Panc1 (cell line): Measurements from ENCODE around the gene GARS1. TPM values are rescaled to one million over a fixed set of nuclear protein-coding genes. Genes with fewer than 3 reads are reported as not detected.

Experiments used
- ATAC-seq: fragments of 200-7000 bp; cut with Tn5 transposase; 2 replicates; pipeline ENCODE4 v1.9.1; 2020; ENCODE audit warnings: mild to moderate bottlenecking, moderate library complexity
- BruUV-seq: library from RNA; stranded (reverse); fragments of 400-500 nt; replicated peaks from 2 replicates; lab custom pipeline; 2021; lab: Mats Ljungman, UMichigan
- CTCF ChIA-PET: fragments of 300-600 bp; sonication (Branson Sonifier 250); formaldehyde crosslinking; loops from one replicate; lab custom pipeline; 2022; ENCODE audit warnings: antibody characterized with exemption; lab: Charles Lee
- POLR2A ChIA-PET: fragments of 300-600 bp; sonication (Branson Sonifier 250); formaldehyde crosslinking; loops from one replicate; lab custom pipeline; 2022; ENCODE audit warnings: antibody characterized with exemption; lab: Charles Lee
- DNase-seq: peaks from one replicate; pipeline ENCODE4 v3.0.0-alpha.2; 2010; ENCODE audit warnings: low read depth, low spot score
- H3K27ac ChIP-seq: 2 replicates; pipeline ENCODE4 v1.5.1; 2011; ENCODE audit warnings: mild to moderate bottlenecking, low read length, inconsistent platforms
- H3K27me3 ChIP-seq: fragments of 200-500 bp; sonication (Bioruptor generic); 2 replicates; pipeline ENCODE4 v1.6.0; 2014; ENCODE audit warnings: low read length, inconsistent platforms; ENCODE audit not compliant: control insufficient read depth, insufficient read depth
- H3K36me3 ChIP-seq: fragments of 200-500 bp; sonication (Bioruptor generic); 2 replicates; pipeline ENCODE4 v1.5.1; 2014; ENCODE audit warnings: inconsistent platforms, mild to moderate bottlenecking, low read length, moderate library complexity; ENCODE audit not compliant: control insufficient read depth, insufficient read depth
- H3K4me1 ChIP-seq: 2 replicates; pipeline ENCODE4 v1.5.1; 2011; ENCODE audit warnings: inconsistent platforms, mild to moderate bottlenecking, low read length, moderate library complexity; ENCODE audit not compliant: control insufficient read depth, insufficient read depth
- H3K4me3 ChIP-seq, 2 experiments: 2 replicates each; pipeline ENCODE4 v1.5.1; 2011 to 2012; ENCODE audit warnings: low read depth in 2 of 2, low read length in 2 of 2, mild to moderate bottlenecking in 2 of 2, inconsistent platforms in 1 of 2, moderate library complexity in 1 of 2
- H3K9me3 ChIP-seq: fragments of 200-500 bp; sonication (Bioruptor generic); 2 replicates; pipeline ENCODE4 v1.5.1; 2014; ENCODE audit warnings: low read depth, mild to moderate bottlenecking, inconsistent platforms, low read length, moderate library complexity; ENCODE audit not compliant: control insufficient read depth, insufficient read depth
- POLR2AphosphoS5 ChIP-seq: IDR thresholded peaks from 2 replicates; pipeline ENCODE4 v1.6.1; 2012; ENCODE audit warnings: mild to moderate bottlenecking, low read depth, low read length, moderate library complexity
- SIN3A ChIP-seq: IDR thresholded peaks from 2 replicates; pipeline ENCODE4 v1.6.1; 2012; ENCODE audit warnings: low read depth, mild to moderate bottlenecking, low read length, moderate library complexity, borderline replicate concordance; ENCODE audit not compliant: insufficient read depth
- TCF7L2 ChIP-seq: IDR thresholded peaks from 2 replicates; pipeline ENCODE4 v1.6.1; 2011; ENCODE audit warnings: mild to moderate bottlenecking, low read depth, low read length, inconsistent platforms
- in situ Hi-C: cut with HindIII; loops from 2 replicates; pipeline ENCODE4 v1.10.0; 2016; ENCODE audit warnings: low sequenced_read_pairs, low pct_unique_long_range_greater_than_20kb
- intact Hi-C: fragments of 100-400 bp; cut with micrococcal nuclease; formaldehyde crosslinking; loops from one replicate; pipeline ENCODE4 v1.10.0; 2022; ENCODE audit not compliant: unreplicated experiment
- total RNA-seq: library from RNA; stranded (reverse); gene quantifications from one replicate; pipeline ENCODE4 v1.2.1, GENCODE V29; 2021; ENCODE audit not compliant: unreplicated experiment
- TF ChIP-seq, protein P1 (sequence below), 2 experiments: IDR thresholded peaks; 2 replicates each; pipeline ENCODE4 v1.6.1; 2011 to 2012; ENCODE audit warnings: low read depth in 2 of 2, control low read depth in 1 of 2, low read length in 1 of 2, mild to moderate bottlenecking in 1 of 2, moderate library complexity in 1 of 2; ENCODE audit not compliant: insufficient read depth in 1 of 2
- TF ChIP-seq, protein P2 (sequence below): fragments of 450-650 bp; IDR thresholded peaks from 2 replicates; pipeline ENCODE4 v1.5.1; 2017; ENCODE audit warnings: mild to moderate bottlenecking

Gene GARS1
- total RNA-seq, 1 experiment from 2014 or later: 271 TPM

DNA sequence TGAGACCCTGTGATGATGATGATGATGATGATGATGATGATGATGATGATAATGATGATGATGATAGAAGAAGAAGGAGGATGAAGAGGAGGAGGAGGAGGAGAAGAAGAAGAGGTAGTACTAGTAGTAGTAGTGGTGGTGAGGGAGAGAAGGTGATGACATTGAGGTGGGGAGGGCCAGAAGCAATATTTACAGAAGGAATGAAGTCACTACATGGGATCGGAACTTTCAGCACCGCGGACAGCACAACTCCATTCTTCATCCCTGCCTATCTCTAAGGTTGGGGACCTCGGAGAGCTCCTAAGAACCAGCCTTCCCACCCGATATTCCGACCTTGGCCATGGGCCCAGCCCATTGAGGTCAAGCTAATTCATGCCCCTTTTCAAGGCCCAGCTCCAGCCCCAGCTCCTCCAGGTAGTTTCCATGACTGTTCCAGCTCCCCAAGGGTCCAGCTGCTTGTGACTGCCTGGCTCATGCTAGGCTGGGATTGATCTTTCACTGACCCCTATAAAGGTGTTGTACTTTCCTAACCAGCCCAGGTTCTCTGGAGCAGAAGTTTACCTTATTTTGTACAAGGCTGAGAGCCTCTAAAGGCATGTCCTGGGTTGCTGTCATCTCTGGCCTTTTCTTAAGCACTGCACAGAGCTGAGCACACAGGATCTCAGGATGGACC, 77.3 kb downstream of the GARS1 start:
- ChIA-PET POLR2A (interaction anchor here (0.5 kb wide), 1 partner anchor 1575 kb away, joined by 10 read pairs; no protein-coding TSS in a partner anchor), CTCF (no interaction called here)
- in situ Hi-C loops: no loop called here
- H3K27me3 ChIP-seq: peaks cover 9% of the 10 kb centered on the region
- no TSS peak for BruUV-seq
- no peaks in the 10 kb centered on the region for H3K9me3 ChIP-seq
- H3K36me3 ChIP-seq: no peaks in the 10 kb centered on the region
- intact Hi-C loops: loop anchor here (10.0 kb wide), 1 partner anchor 63 kb away; no protein-coding TSS in a partner anchor
- no peak for TF ChIP-seq SIN3A
- TF ChIP-seq, protein P1, sequence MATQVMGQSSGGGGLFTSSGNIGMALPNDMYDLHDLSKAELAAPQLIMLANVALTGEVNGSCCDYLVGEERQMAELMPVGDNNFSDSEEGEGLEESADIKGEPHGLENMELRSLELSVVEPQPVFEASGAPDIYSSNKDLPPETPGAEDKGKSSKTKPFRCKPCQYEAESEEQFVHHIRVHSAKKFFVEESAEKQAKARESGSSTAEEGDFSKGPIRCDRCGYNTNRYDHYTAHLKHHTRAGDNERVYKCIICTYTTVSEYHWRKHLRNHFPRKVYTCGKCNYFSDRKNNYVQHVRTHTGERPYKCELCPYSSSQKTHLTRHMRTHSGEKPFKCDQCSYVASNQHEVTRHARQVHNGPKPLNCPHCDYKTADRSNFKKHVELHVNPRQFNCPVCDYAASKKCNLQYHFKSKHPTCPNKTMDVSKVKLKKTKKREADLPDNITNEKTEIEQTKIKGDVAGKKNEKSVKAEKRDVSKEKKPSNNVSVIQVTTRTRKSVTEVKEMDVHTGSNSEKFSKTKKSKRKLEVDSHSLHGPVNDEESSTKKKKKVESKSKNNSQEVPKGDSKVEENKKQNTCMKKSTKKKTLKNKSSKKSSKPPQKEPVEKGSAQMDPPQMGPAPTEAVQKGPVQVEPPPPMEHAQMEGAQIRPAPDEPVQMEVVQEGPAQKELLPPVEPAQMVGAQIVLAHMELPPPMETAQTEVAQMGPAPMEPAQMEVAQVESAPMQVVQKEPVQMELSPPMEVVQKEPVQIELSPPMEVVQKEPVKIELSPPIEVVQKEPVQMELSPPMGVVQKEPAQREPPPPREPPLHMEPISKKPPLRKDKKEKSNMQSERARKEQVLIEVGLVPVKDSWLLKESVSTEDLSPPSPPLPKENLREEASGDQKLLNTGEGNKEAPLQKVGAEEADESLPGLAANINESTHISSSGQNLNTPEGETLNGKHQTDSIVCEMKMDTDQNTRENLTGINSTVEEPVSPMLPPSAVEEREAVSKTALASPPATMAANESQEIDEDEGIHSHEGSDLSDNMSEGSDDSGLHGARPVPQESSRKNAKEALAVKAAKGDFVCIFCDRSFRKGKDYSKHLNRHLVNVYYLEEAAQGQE (IDR thresholded peaks at IDR 0.05; ENCODE audit: insufficient read depth in 1 of 2, low read depth in 2 of 2, low read length in 1 of 2): peak; percentile 95 to 96
- no peak for TF ChIP-seq TCF7L2
- ATAC-seq: no peak
- no peak for DNase-seq
- H3K27ac ChIP-seq: no peak overlapping the region
- H3K4me1 ChIP-seq: no peaks in the 10 kb centered on the region
- H3K4me3 ChIP-seq: no peak overlapping the region

DNA sequence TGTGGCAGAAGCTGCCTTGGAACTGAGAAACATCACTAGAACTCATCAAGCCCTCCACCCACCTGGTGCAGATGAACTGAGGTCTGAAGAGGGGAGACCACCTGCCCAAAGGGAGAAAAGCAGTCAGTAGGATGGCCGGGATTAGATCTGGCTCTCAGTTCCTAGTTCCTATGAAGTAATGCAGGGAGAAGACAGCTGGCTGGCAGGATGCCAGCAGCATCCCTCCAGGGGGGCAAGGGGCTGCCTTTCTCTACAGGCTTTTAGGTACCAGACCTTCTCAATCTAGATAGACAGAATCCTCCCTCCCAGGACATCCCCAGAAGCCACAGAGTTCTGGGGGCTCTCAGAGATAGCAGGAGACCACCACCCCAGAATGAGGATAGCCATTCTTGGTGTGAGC, 79.7 kb downstream of the GARS1 start:
- H3K27ac ChIP-seq: no peak overlapping the region
- BruUV-seq: no TSS peak
- no peaks in the 10 kb centered on the region for H3K36me3 ChIP-seq
- H3K4me1 ChIP-seq: no peaks in the 10 kb centered on the region
- DNase-seq (no peak), ATAC-seq (no peak)
- intact Hi-C loops: loop anchor here (10.0 kb wide), 1 partner anchor 60 kb away; no protein-coding TSS in a partner anchor
- POLR2A ChIA-PET: no interaction called here
- no peak overlapping the region for H3K4me3 ChIP-seq
- peaks cover 15% of the 10 kb centered on the region for H3K27me3 ChIP-seq
- in situ Hi-C loops: no loop called here
- no peaks in the 10 kb centered on the region for H3K9me3 ChIP-seq
- TF ChIP-seq TCF7L2 (no peak), POLR2AphosphoS5 (no peak), SIN3A (no peak)
- TF ChIP-seq, protein P1 (IDR thresholded peaks at IDR 0.05; ENCODE audit: insufficient read depth in 1 of 2, low read depth in 2 of 2, low read length in 1 of 2): no peak
- TF ChIP-seq, protein P2, sequence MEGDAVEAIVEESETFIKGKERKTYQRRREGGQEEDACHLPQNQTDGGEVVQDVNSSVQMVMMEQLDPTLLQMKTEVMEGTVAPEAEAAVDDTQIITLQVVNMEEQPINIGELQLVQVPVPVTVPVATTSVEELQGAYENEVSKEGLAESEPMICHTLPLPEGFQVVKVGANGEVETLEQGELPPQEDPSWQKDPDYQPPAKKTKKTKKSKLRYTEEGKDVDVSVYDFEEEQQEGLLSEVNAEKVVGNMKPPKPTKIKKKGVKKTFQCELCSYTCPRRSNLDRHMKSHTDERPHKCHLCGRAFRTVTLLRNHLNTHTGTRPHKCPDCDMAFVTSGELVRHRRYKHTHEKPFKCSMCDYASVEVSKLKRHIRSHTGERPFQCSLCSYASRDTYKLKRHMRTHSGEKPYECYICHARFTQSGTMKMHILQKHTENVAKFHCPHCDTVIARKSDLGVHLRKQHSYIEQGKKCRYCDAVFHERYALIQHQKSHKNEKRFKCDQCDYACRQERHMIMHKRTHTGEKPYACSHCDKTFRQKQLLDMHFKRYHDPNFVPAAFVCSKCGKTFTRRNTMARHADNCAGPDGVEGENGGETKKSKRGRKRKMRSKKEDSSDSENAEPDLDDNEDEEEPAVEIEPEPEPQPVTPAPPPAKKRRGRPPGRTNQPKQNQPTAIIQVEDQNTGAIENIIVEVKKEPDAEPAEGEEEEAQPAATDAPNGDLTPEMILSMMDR: no peak
- CTCF ChIA-PET: interaction anchor here (0.5 kb wide), 1 partner anchor 925 kb away, joined by 4 read pairs; no protein-coding TSS in a partner anchor
